ENCODE measurements around the gene BMF. TPM values are rescaled to one million over a fixed set of nuclear protein-coding genes. Genes with fewer than 3 reads are reported as not detected.

BMF gene
- polyA plus RNA-seq, 1 donor from 2014 or later = 5.8 TPM

GRCh38 chr15:40067921-40068624 is 40.6 kb downstream of the BMF start:
- Histone ChIP-seq H4K20me1 (ENCODE audit: insufficient read depth) (no peaks in the 10 kb centered on the region), H3K9me3 (ENCODE audit: low read length) (no peaks in the 10 kb centered on the region), H3K4me3 (ENCODE audit: low read length) (no peak overlapping the region), H2AFZ (ENCODE audit: low read depth, low read length) (no peak overlapping the region), H3K27ac (ENCODE audit: low read length) (no peak overlapping the region), H3K36me3 (ENCODE audit: insufficient read depth, low read length) (no peaks in the 10 kb centered on the region), H3K9ac (ENCODE audit: low read length) (no peak overlapping the region), H3K4me2 (ENCODE audit: low read length) (no peak overlapping the region), H3F3A (ENCODE audit: insufficient read depth, low read length, poor library complexity, severe bottlenecking) (no peaks in the 10 kb centered on the region), H3K27me3 (ENCODE audit: insufficient read depth, low read depth, low read length) (no peaks in the 10 kb centered on the region), H3K9me2 (ENCODE audit: insufficient read depth, low read length) (no peaks in the 10 kb centered on the region), H3K79me2 (replicated peaks; ENCODE audit: insufficient read depth, low read length) (no peaks in the 10 kb centered on the region)
- TF ChIP-seq REST (IDR thresholded peaks at IDR 0.05; ENCODE audit: borderline replicate concordance) (no peak), MXI1 (conservative IDR thresholded peaks at IDR 0.05; ENCODE audit: poor library complexity, severe bottlenecking) (no peak), CTCF (IDR thresholded peaks at IDR 0.05; ENCODE audit: poor library complexity, severe bottlenecking) (no peak), RAD21 (conservative IDR thresholded peaks at IDR 0.05) (no peak), EP300 (conservative IDR thresholded peaks at IDR 0.05; ENCODE audit: poor library complexity, severe bottlenecking) (no peak), SMC3 (conservative IDR thresholded peaks at IDR 0.05; ENCODE audit: poor library complexity) (no peak), EZH2 (IDR thresholded peaks at IDR 0.05; ENCODE audit: borderline replicate concordance, insufficient read depth, low read length, poor library complexity, severe bottlenecking) (no peak), POLR2AphosphoS5 (IDR thresholded peaks at IDR 0.05) (no peak), TAF1 (IDR thresholded peaks at IDR 0.05; ENCODE audit: low read depth) (no peak)

- H4K20me1 ChIP-seq (ENCODE audit: insufficient read depth) = no peaks in the 10 kb centered on the region
- no peak overlapping the region for H3K4me2 ChIP-seq (ENCODE audit: low read length)
- H3K27ac ChIP-seq (ENCODE audit: low read length) = no peak overlapping the region
- no peak for TF ChIP-seq REST (IDR thresholded peaks at IDR 0.05; ENCODE audit: borderline replicate concordance)
- TF ChIP-seq EP300 (conservative IDR thresholded peaks at IDR 0.05; ENCODE audit: poor library complexity, severe bottlenecking) = no peak
- no peak for TF ChIP-seq POLR2AphosphoS5 (IDR thresholded peaks at IDR 0.05)
- TF ChIP-seq EZH2 (IDR thresholded peaks at IDR 0.05; ENCODE audit: borderline replicate concordance, insufficient read depth, low read length, poor library complexity, severe bottlenecking) = no peak
- no peak for TF ChIP-seq RAD21 (conservative IDR thresholded peaks at IDR 0.05)
- no peak for TF ChIP-seq MXI1 (conservative IDR thresholded peaks at IDR 0.05; ENCODE audit: poor library complexity, severe bottlenecking)
- no peak for TF ChIP-seq CTCF (IDR thresholded peaks at IDR 0.05; ENCODE audit: poor library complexity, severe bottlenecking)
- TF ChIP-seq SMC3 (conservative IDR thresholded peaks at IDR 0.05; ENCODE audit: poor library complexity) = no peak
- TF ChIP-seq TAF1 (IDR thresholded peaks at IDR 0.05; ENCODE audit: low read depth) = no peak
- no peaks in the 10 kb centered on the region for H3K9me3 ChIP-seq (ENCODE audit: low read length)
- H3K9me2 ChIP-seq (ENCODE audit: insufficient read depth, low read length) = no peaks in the 10 kb centered on the region
- no peak overlapping the region for H3K4me3 ChIP-seq (ENCODE audit: low read length)
- no peak overlapping the region for H3K9ac ChIP-seq (ENCODE audit: low read length)
- H3K79me2 ChIP-seq (replicated peaks; ENCODE audit: insufficient read depth, low read length) = no peaks in the 10 kb centered on the region
- no peaks in the 10 kb centered on the region for H3F3A ChIP-seq (ENCODE audit: insufficient read depth, low read length, poor library complexity, severe bottlenecking)
- H2AFZ ChIP-seq (ENCODE audit: low read depth, low read length) = no peak overlapping the region
- no peaks in the 10 kb centered on the region for H3K27me3 ChIP-seq (ENCODE audit: insufficient read depth, low read depth, low read length)
- H3K36me3 ChIP-seq (ENCODE audit: insufficient read depth, low read length) = no peaks in the 10 kb centered on the region
These were observed 42.1 kb downstream of the BMF start for GRCh38 chr15:40066589-40066988.
